ENCODE results near the gene CD101.

Gene CD101

GRCh38 chr1:117001254-117001927, at the start of gene CD101:
CD101 (plus strand) TSS chr1:117001760; CDS start chr1:117001818, 58 bp downstream.
- TF ChIP-seq CTCF (IDR thresholded peaks at IDR 0.05; ENCODE audit: insufficient read depth, low read depth, low read length, missing control alignments), result no peak
- no peak for DNase-seq (ENCODE audit: low read depth)
- no peak within 1 kb of the TSS for H3K4me3 ChIP-seq (ENCODE audit: low read length)

GRCh38 chr1:116952738-116953275, 48.8 kb upstream of the CD101 start:
- TF ChIP-seq CTCF (IDR thresholded peaks at IDR 0.05; ENCODE audit: insufficient read depth, low read depth, low read length, missing control alignments), result no peak
- no peak overlapping the region for H3K4me3 ChIP-seq (ENCODE audit: low read length)
- DNase-seq (ENCODE audit: low read depth), result no peak

- H3K4me3 ChIP-seq (ENCODE audit: low read length), result no peak overlapping the region
- no peak for DNase-seq (ENCODE audit: low read depth)
- TF ChIP-seq CTCF (IDR thresholded peaks at IDR 0.05; ENCODE audit: insufficient read depth, low read depth, low read length, missing control alignments), result no peak
These were observed 47.1 kb upstream of the CD101 start for GRCh38 chr1:116954440-116954839.

GRCh38 chr1:116956378-116956777, 45.2 kb upstream of the CD101 start:
- TF ChIP-seq CTCF (IDR thresholded peaks at IDR 0.05; ENCODE audit: insufficient read depth, low read depth, low read length, missing control alignments), result no peak
- no peak for DNase-seq (ENCODE audit: low read depth)
- H3K4me3 ChIP-seq (ENCODE audit: low read length), result no peak overlapping the region

- no peak overlapping the region for H3K4me3 ChIP-seq (ENCODE audit: low read length)
- DNase-seq (ENCODE audit: low read depth), result no peak
- no peak for TF ChIP-seq CTCF (IDR thresholded peaks at IDR 0.05; ENCODE audit: insufficient read depth, low read depth, low read length, missing control alignments)
These were observed 43.9 kb upstream of the CD101 start for GRCh38 chr1:116957646-116958045.

GRCh38 chr1:116958110-116958509, 43.5 kb upstream of the CD101 start:
- no peak overlapping the region for H3K4me3 ChIP-seq (ENCODE audit: low read length)
- DNase-seq (ENCODE audit: low read depth), result no peak
- TF ChIP-seq CTCF (IDR thresholded peaks at IDR 0.05; ENCODE audit: insufficient read depth, low read depth, low read length, missing control alignments), result no peak

GRCh38 chr1:116958977-116959376, 42.6 kb upstream of the CD101 start:
- H3K4me3 ChIP-seq (ENCODE audit: low read length), result no peak overlapping the region
- no peak for TF ChIP-seq CTCF (IDR thresholded peaks at IDR 0.05; ENCODE audit: insufficient read depth, low read depth, low read length, missing control alignments)
- DNase-seq (ENCODE audit: low read depth), result no peak
